ENCODE measurements around the gene SMTN. TPM values are rescaled to one million over a fixed set of nuclear protein-coding genes. Genes with fewer than 3 reads are reported as not detected.

The SMTN gene
- total RNA-seq, 1 experiment from 2014 or later, result 68.8 TPM

DNA sequence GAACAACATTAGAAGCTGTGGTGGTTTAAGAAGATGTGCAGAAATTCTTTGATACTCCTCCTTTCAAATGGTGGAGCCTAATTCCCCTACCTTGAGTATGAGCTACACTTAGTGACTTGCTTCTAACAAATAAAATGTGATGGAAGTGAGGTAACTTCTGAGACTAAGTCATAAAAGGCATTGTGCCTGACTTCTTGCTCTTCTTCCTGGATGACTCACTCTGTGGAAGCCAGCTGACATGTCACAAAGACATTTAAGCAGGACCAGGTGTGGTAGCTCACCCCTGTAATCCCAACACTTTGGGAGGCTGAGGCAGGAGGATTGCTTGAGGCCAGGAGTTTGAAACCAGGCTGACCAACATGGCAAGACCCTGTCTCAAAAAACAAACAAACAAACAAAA is 63.1 kb downstream of the SMTN start:
- H3K4me2 ChIP-seq, result no peak overlapping the region
- no TSS peak for BruUV-seq (replicated peaks)
- CTCF ChIA-PET, result no interaction called here

DNA sequence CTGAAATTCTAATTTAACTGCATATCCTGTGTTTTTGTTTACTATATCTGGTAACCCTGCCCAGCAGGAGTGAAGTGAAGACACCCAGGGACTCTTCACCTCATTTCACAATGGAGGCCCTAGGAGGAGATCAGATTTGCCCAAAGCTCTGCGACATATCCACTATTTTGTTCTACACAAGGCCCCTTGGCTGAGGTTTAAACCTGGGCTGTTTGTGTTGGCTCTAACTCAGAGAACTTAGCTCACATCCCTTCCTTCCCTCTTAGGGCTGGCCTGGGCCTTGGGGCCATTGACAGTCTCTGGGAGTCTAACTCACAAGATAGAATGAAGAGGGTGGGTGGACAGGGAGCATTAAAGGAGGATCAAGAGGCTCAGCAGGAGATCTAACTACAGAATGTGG is 67.4 kb downstream of the SMTN start:
- Histone ChIP-seq H3K36me3 (ENCODE audit: low read depth) (no peaks in the 10 kb centered on the region), H3K79me2 (ENCODE audit: low read depth) (no peaks in the 10 kb centered on the region), H3K27me3 (ENCODE audit: insufficient read depth, low read depth) (no peaks in the 10 kb centered on the region), H3K27ac (no peak overlapping the region), H3K4me2 (no peak overlapping the region), H2AFZ (no peak overlapping the region), H3K9me2 (ENCODE audit: insufficient read depth) (no peaks in the 10 kb centered on the region), H3K9me3 (ENCODE audit: insufficient read depth, low read depth) (peaks cover 15% of the 10 kb centered on the region), H3F3A (ENCODE audit: insufficient read depth, low read depth) (peaks cover 8% of the 10 kb centered on the region; the same call in 1 of the 2 replicates), H4K20me1 (ENCODE audit: insufficient read depth) (no peaks in the 10 kb centered on the region), H3K4me3 (no peak overlapping the region), H3K4me1 (replicated peaks; ENCODE audit: insufficient read depth) (0 out of 2 replicates have a peak, but pooled peaks cover 6% of the 10 kb centered on the region)
- TF ChIP-seq, protein P1, sequence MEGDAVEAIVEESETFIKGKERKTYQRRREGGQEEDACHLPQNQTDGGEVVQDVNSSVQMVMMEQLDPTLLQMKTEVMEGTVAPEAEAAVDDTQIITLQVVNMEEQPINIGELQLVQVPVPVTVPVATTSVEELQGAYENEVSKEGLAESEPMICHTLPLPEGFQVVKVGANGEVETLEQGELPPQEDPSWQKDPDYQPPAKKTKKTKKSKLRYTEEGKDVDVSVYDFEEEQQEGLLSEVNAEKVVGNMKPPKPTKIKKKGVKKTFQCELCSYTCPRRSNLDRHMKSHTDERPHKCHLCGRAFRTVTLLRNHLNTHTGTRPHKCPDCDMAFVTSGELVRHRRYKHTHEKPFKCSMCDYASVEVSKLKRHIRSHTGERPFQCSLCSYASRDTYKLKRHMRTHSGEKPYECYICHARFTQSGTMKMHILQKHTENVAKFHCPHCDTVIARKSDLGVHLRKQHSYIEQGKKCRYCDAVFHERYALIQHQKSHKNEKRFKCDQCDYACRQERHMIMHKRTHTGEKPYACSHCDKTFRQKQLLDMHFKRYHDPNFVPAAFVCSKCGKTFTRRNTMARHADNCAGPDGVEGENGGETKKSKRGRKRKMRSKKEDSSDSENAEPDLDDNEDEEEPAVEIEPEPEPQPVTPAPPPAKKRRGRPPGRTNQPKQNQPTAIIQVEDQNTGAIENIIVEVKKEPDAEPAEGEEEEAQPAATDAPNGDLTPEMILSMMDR (conservative IDR thresholded peaks at IDR 0.05), result no peak
- no peak for TF ChIP-seq EZH2 (IDR thresholded peaks at IDR 0.05; ENCODE audit: low read depth)
- DNase-seq, result no peak
- BruUV-seq (replicated peaks), result no TSS peak
- POLR2A ChIA-PET (ENCODE audit: unreplicated experiment), result interaction anchor here (0.6 kb wide), 1 partner anchor 554 kb away, joined by 10 read pairs; no protein-coding TSS in a partner anchor
- intact Hi-C loops (cut with micrococcal nuclease; ENCODE audit: unreplicated experiment), result loop anchor here (2.0 kb wide), 2 partner anchors 124 to 202 kb away; no protein-coding TSS in a partner anchor
- CTCF ChIA-PET, result interaction anchor here (0.7 kb wide), 1 partner anchor 41 kb away, joined by 3 read pairs; the partner anchor contains the start of gene SELENOM

More for the DNA sequence above, 63.1 kb downstream of the SMTN start:
- DNase-seq, result peak in 1 of 2 experiments; percentile 57
- H3K27ac ChIP-seq, result no peak overlapping the region
- H2AFZ ChIP-seq, result no peak overlapping the region
- POLR2A ChIA-PET (ENCODE audit: unreplicated experiment), result no interaction called here
- peaks cover 15% of the 10 kb centered on the region for H3K9me3 ChIP-seq (ENCODE audit: insufficient read depth, low read depth)
- no peak overlapping the region for H3K4me3 ChIP-seq
- H3K79me2 ChIP-seq (ENCODE audit: low read depth), result no peaks in the 10 kb centered on the region
- 0 out of 2 replicates have a peak, but pooled peaks cover 6% of the 10 kb centered on the region for H3K4me1 ChIP-seq (replicated peaks; ENCODE audit: insufficient read depth)
- peaks cover 8% of the 10 kb centered on the region; the same call in 1 of the 2 replicates for H3F3A ChIP-seq (ENCODE audit: insufficient read depth, low read depth)
- H3K27me3 ChIP-seq (ENCODE audit: insufficient read depth, low read depth), result peaks cover 4% of the 10 kb centered on the region; the same call in 1 of the 2 replicates
- intact Hi-C loops (cut with micrococcal nuclease; ENCODE audit: unreplicated experiment), result no loop called here
- no peaks in the 10 kb centered on the region for H4K20me1 ChIP-seq (ENCODE audit: insufficient read depth)
- no peaks in the 10 kb centered on the region for H3K9me2 ChIP-seq (ENCODE audit: insufficient read depth)
- TF ChIP-seq, protein P1 (conservative IDR thresholded peaks at IDR 0.05), result no peak
- no peak for TF ChIP-seq EZH2 (IDR thresholded peaks at IDR 0.05; ENCODE audit: low read depth)
- no peaks in the 10 kb centered on the region for H3K36me3 ChIP-seq (ENCODE audit: low read depth)

DNA sequence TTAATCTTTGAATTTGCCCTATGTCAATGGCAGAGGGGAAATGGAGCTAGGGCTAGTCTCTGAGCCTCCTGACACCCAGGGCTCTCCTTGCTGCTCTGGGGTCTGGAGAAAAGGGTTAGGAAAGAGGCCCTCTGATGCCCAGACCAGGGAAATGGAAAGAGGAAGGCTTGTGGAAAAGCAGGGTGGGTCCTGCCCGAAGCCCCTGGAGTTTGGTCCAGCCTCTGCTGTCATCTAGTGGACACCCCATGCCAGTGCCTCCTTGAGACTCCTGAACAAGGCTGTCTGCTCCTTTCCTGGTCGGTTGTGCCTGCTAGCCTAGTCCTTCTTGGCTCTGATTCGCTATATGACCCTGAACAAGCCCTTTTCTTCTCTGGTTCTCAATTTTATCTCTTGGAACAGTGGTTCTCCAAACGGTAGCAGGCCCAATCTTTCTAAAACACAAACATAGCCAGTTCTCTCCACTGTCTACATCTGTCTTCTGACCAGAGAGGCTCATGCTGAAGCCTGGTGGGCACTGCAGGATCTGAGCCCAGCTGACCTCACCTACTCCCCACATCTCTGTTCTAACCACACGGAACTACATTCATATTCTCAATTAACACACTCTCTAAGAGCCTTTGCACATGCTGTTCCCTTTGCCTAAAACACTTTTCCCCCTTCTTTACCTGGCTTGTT is 68.0 kb downstream of the SMTN start:
- H3K4me2 ChIP-seq, result no peak overlapping the region
- peaks cover 4% of the 10 kb centered on the region; the same call in 1 of the 2 replicates for H3F3A ChIP-seq (ENCODE audit: insufficient read depth, low read depth)
- intact Hi-C loops (cut with micrococcal nuclease; ENCODE audit: unreplicated experiment), result loop anchor here (1.0 to 2.0 kb wide), 5 partner anchors 42 to 202 kb away; partner anchors contain the start of gene SELENOM
- no peaks in the 10 kb centered on the region for H3K79me2 ChIP-seq (ENCODE audit: low read depth)
- TF ChIP-seq, protein P1 (conservative IDR thresholded peaks at IDR 0.05), result peak; percentile 97
- TF ChIP-seq EZH2 (IDR thresholded peaks at IDR 0.05; ENCODE audit: low read depth), result no peak
- H3K27me3 ChIP-seq (ENCODE audit: insufficient read depth, low read depth), result no peaks in the 10 kb centered on the region
- H3K9me2 ChIP-seq (ENCODE audit: insufficient read depth), result no peaks in the 10 kb centered on the region
- no peaks in the 10 kb centered on the region for H4K20me1 ChIP-seq (ENCODE audit: insufficient read depth)
- peaks cover 15% of the 10 kb centered on the region for H3K9me3 ChIP-seq (ENCODE audit: insufficient read depth, low read depth)
- POLR2A ChIA-PET (ENCODE audit: unreplicated experiment), result interaction anchor here (0.6 kb wide), 1 partner anchor 555 kb away, joined by 10 read pairs; no protein-coding TSS in a partner anchor
- no peaks in the 10 kb centered on the region for H3K36me3 ChIP-seq (ENCODE audit: low read depth)
- 0 out of 2 replicates have a peak, but pooled peaks cover 6% of the 10 kb centered on the region for H3K4me1 ChIP-seq (replicated peaks; ENCODE audit: insufficient read depth)
- H3K27ac ChIP-seq, result no peak overlapping the region
- CTCF ChIA-PET, result interaction anchor here (0.6 to 0.7 kb wide), 3 partner anchors 42 to 363 kb away, joined by 3 to 7 read pairs (median 3); partner anchors contain the start of gene SELENOM
- DNase-seq, result peak; percentile 60 to 71
- no TSS peak for BruUV-seq (replicated peaks)
- H2AFZ ChIP-seq, result no peak overlapping the region
- no peak overlapping the region for H3K4me3 ChIP-seq
